Measurements from ENCODE around the gene FGA. TPM values are rescaled to one million over a fixed set of nuclear protein-coding genes. Genes with fewer than 3 reads are reported as not detected.

The FGA gene
- polyA plus RNA-seq, 2 of the 4 experiments (the other 2 are of a cell fraction): 10.2 to 130 TPM

- H3K4me2 ChIP-seq: no peak overlapping the region
- POLR2A ChIA-PET: no interaction called here
- H3K27ac ChIP-seq: no peak overlapping the region
- H3K4me1 ChIP-seq: peaks cover 17% of the 10 kb centered on the region
- H3K4me3 ChIP-seq: no peak overlapping the region
- ATAC-seq (no peak), DNase-seq (ENCODE audit: low read depth in 1 of 2, low spot score in 1 of 2) (no peak), FAIRE-seq (no peak)
- no peaks in the 10 kb centered on the region for H3K9me3 ChIP-seq
- CTCF ChIA-PET: interaction anchor here (1.6 kb wide), 1 partner anchor 203 kb away, joined by 4 read pairs; no protein-coding TSS in a partner anchor
- WGBS (ENCODE audit: missing lambda C conversion rate): 32% methylated on average over 1 of the region's 1 CpG
- TF ChIP-seq HES2 (IDR thresholded peaks at IDR 0.05) (no peak), FOSL2 (IDR thresholded peaks at IDR 0.05) (no peak), FOSL2 (CRISPR knock-in tag; IDR thresholded peaks at IDR 0.05) (0 out of 2 replicates have a peak, but pooled peaks have one; percentile 10)
Measured at GRCh38 chr4:154602404-154603020, 12.0 kb upstream of the FGA start.

DNA sequence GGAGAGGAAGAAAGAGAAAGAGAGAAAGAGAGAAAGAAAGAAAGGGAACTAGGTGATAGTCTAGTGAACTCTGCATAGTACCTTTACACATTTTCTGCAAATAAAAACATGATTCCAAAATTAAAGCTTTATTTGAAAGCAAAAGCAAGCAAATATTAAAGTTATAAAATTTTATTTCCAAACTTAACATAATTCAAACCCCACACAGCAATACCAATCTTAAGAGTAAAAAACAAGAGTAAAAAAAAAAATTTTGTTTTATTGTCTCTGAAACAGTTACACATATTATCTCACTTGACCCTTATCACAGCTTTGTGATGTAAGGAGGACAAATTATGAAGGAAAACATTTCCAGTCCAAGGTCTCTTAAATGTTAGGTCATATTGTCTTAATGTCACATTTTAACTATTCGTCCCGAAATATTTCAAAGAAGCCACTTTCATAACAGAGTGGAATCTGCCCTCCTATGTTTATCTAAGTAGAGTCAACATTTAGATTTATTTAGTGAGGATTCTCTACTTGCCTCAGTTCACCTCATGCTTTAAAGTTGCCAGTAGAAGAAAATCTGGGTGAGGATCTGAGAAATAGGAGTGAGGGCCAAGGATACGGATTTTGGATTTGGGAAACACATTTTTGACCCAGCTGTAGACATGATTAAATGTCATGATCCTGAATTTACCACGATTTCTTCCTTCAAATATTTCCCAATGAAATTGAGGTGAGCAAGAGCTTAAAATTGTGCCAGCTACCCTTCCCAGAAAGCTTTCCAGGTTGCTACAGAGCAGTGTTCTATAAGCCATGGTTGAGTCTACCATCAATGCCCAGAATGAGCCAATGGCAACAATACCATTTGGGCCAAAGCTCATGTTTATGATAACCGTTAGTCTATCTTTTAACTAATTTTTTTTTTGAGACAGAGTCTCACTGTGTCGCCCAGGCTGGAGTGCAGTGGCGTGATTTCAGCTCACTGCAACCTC, 7.5 kb upstream of the FGA start:
- Histone ChIP-seq H3K9me3 (no peaks in the 10 kb centered on the region), H3K4me1 (peaks cover 54% of the 10 kb centered on the region), H3K4me2 (peak overlapping the region; percentile 74), H3K27ac (peak overlapping the region; percentile 71 to 74), H3K4me3 (no peak overlapping the region)
- no peak for FAIRE-seq
- WGBS (ENCODE audit: missing lambda C conversion rate): 39% methylated on average over 7 of the region's 7 CpGs
- ChIA-PET POLR2A (no interaction called here), CTCF (interaction anchor here (0.6 to 2.0 kb wide), 3 partner anchors 20 to 863 kb away, joined by 3 to 9 read pairs (median 5); no protein-coding TSS in a partner anchor)
- ATAC-seq: peak; percentile 54 to 65; a peak in 4 of 6 replicates
- peak in 1 of 2 experiments; percentile 74 for DNase-seq (ENCODE audit: low read depth in 1 of 2, low spot score in 1 of 2)
- TF ChIP-seq ZSCAN20 (CRISPR knock-in tag; IDR thresholded peaks at IDR 0.05): no peak
- no peak for TF ChIP-seq HDAC2 (IDR thresholded peaks at IDR 0.05)
- no peak for TF ChIP-seq CHD4 (IDR thresholded peaks at IDR 0.05; ENCODE audit: borderline replicate concordance)
- no peak for TF ChIP-seq FOSL2 (IDR thresholded peaks at IDR 0.05)
- TF ChIP-seq FOSL2 (CRISPR knock-in tag; IDR thresholded peaks at IDR 0.05): peak; percentile 41; the same call in 1 of the 2 replicates
- peak; percentile 51 to 79; a peak in 3 of 5 replicates for TF ChIP-seq JUN (IDR thresholded peaks at IDR 0.05)
- TF ChIP-seq RCOR1 (IDR thresholded peaks at IDR 0.05; ENCODE audit: low read depth, low read length): no peak
- TF ChIP-seq MYC (IDR thresholded peaks at IDR 0.05; ENCODE audit: borderline replicate concordance, low read length): no peak
- TF ChIP-seq ZC3H11A (IDR thresholded peaks at IDR 0.05): no peak
- no peak for TF ChIP-seq HOXA7 (CRISPR knock-in tag; IDR thresholded peaks at IDR 0.05)
- no peak for TF ChIP-seq POLR2AphosphoS2 (conservative IDR thresholded peaks at IDR 0.05; ENCODE audit: low read length)
- TF ChIP-seq, protein P1, sequence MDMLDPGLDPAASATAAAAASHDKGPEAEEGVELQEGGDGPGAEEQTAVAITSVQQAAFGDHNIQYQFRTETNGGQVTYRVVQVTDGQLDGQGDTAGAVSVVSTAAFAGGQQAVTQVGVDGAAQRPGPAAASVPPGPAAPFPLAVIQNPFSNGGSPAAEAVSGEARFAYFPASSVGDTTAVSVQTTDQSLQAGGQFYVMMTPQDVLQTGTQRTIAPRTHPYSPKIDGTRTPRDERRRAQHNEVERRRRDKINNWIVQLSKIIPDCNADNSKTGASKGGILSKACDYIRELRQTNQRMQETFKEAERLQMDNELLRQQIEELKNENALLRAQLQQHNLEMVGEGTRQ (IDR thresholded peaks at IDR 0.05): no peak
- TF ChIP-seq FOXS1 (CRISPR knock-in tag; IDR thresholded peaks at IDR 0.05): no peak
- TF ChIP-seq E2F6 (IDR thresholded peaks at IDR 0.05; ENCODE audit: borderline replicate concordance, low read depth): no peak
- no peak for TF ChIP-seq MAX (IDR thresholded peaks at IDR 0.05)
- TF ChIP-seq FOSB (CRISPR knock-in tag; IDR thresholded peaks at IDR 0.05): no peak
- peak; percentile 73 to 83; a peak in 3 of 5 replicates for TF ChIP-seq EP300 (IDR thresholded peaks at IDR 0.05)
- no peak for TF ChIP-seq POLR2A (IDR thresholded peaks at IDR 0.05; ENCODE audit: low read length)
- TF ChIP-seq ELK1 (IDR thresholded peaks at IDR 0.05; ENCODE audit: low read depth, low read length): no peak
- TF ChIP-seq ZFP36 (IDR thresholded peaks at IDR 0.05; ENCODE audit: borderline replicate concordance, partially characterized antibody): no peak
- no peak for TF ChIP-seq HOXB5 (CRISPR knock-in tag; IDR thresholded peaks at IDR 0.05)
- TF ChIP-seq SREBF2 (IDR thresholded peaks at IDR 0.05): no peak
- TF ChIP-seq, protein P2, sequence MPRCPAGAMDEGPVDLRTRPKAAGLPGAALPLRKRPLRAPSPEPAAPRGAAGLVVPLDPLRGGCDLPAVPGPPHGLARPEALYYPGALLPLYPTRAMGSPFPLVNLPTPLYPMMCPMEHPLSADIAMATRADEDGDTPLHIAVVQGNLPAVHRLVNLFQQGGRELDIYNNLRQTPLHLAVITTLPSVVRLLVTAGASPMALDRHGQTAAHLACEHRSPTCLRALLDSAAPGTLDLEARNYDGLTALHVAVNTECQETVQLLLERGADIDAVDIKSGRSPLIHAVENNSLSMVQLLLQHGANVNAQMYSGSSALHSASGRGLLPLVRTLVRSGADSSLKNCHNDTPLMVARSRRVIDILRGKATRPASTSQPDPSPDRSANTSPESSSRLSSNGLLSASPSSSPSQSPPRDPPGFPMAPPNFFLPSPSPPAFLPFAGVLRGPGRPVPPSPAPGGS (IDR thresholded peaks at IDR 0.05): peak; percentile 77; the same call in 1 of the 3 replicates
- TF ChIP-seq, protein P3, sequence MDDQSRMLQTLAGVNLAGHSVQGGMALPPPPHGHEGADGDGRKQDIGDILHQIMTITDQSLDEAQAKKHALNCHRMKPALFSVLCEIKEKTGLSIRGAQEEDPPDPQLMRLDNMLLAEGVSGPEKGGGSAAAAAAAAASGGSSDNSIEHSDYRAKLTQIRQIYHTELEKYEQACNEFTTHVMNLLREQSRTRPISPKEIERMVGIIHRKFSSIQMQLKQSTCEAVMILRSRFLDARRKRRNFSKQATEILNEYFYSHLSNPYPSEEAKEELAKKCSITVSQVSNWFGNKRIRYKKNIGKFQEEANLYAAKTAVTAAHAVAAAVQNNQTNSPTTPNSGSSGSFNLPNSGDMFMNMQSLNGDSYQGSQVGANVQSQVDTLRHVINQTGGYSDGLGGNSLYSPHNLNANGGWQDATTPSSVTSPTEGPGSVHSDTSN (IDR thresholded peaks at IDR 0.05): no peak
- TF ChIP-seq RFX5 (IDR thresholded peaks at IDR 0.05): no peak
- 0 out of 2 replicates have a peak, but pooled peaks have one; percentile 41 for TF ChIP-seq EHMT2 (IDR thresholded peaks at IDR 0.05; ENCODE audit: low read depth)
- no peak for TF ChIP-seq MAFK (IDR thresholded peaks at IDR 0.05; ENCODE audit: partially characterized antibody)
- no peak for TF ChIP-seq RARB (CRISPR knock-in tag; IDR thresholded peaks at IDR 0.05)
- peak; percentile 37; the same call in 2 of the 3 replicates for TF ChIP-seq SMC3 (IDR thresholded peaks at IDR 0.05)
- peak; percentile 71 to 83 for TF ChIP-seq CEBPB (IDR thresholded peaks at IDR 0.05)
